ENCODE results near the gene ASTN2. TPM values are rescaled to one million over a fixed set of nuclear protein-coding genes. Genes with fewer than 3 reads are reported as not detected.

The ASTN2 gene
- polyA plus RNA-seq, 2 of the 4 experiments (the other 2 are of a cell fraction), result 5.8 to 11.6 TPM

- Histone ChIP-seq H3K27ac (no peak overlapping the region), H3K4me2 (no peak overlapping the region), H3K4me1 (no peaks in the 10 kb centered on the region), H3K4me3 (no peak overlapping the region), H3K9me3 (no peaks in the 10 kb centered on the region)
- ATAC-seq (no peak), DNase-seq (ENCODE audit: low read depth in 1 of 2, low spot score in 1 of 2) (no peak), FAIRE-seq (no peak)
- WGBS (ENCODE audit: missing lambda C conversion rate), result 41% methylated on average over 4 of the region's 4 CpGs
- ChIA-PET POLR2A (no interaction called here), CTCF (no interaction called here)
- no peak for TF ChIP-seq ZNF302 (CRISPR knock-in tag; IDR thresholded peaks at IDR 0.05)
- TF ChIP-seq JUNB (IDR thresholded peaks at IDR 0.05), result no peak
- no peak for TF ChIP-seq ZC3H11A (IDR thresholded peaks at IDR 0.05)
- TF ChIP-seq MAX (IDR thresholded peaks at IDR 0.05), result no peak
- TF ChIP-seq MAFK (IDR thresholded peaks at IDR 0.05; ENCODE audit: partially characterized antibody), result no peak
- TF ChIP-seq RCOR1 (IDR thresholded peaks at IDR 0.05; ENCODE audit: low read depth, low read length), result no peak
- no peak for TF ChIP-seq SMC3 (IDR thresholded peaks at IDR 0.05)
- no peak for TF ChIP-seq ESRRA (IDR thresholded peaks at IDR 0.05; ENCODE audit: borderline replicate concordance, low read length)
- no peak for TF ChIP-seq USF2 (IDR thresholded peaks at IDR 0.05)
- TF ChIP-seq KDM1A (IDR thresholded peaks at IDR 0.05; ENCODE audit: low read depth), result no peak
- no peak for TF ChIP-seq ZFP36 (IDR thresholded peaks at IDR 0.05; ENCODE audit: borderline replicate concordance, partially characterized antibody)
- no peak for TF ChIP-seq FOSL2 (IDR thresholded peaks at IDR 0.05)
- no peak for TF ChIP-seq FOSL2 (CRISPR knock-in tag; IDR thresholded peaks at IDR 0.05)
- no peak for TF ChIP-seq KDM5A (IDR thresholded peaks at IDR 0.05)
These were observed 517.7 kb downstream of the ASTN2 start for GRCh38 chr9:116897201-116897600.

- Histone ChIP-seq H3K4me1 (no peaks in the 10 kb centered on the region), H3K27ac (no peak overlapping the region), H3K4me2 (no peak overlapping the region), H3K4me3 (no peak overlapping the region), H3K9me3 (no peaks in the 10 kb centered on the region)
- FAIRE-seq (no peak), ATAC-seq (no peak), DNase-seq (ENCODE audit: low read depth in 1 of 2, low spot score in 1 of 2) (no peak)
- ChIA-PET CTCF (no interaction called here), POLR2A (no interaction called here)
- TF ChIP-seq FOSB (CRISPR knock-in tag; IDR thresholded peaks at IDR 0.05) (no peak), FOSL2 (IDR thresholded peaks at IDR 0.05) (no peak), FOSL2 (CRISPR knock-in tag; IDR thresholded peaks at IDR 0.05) (no peak), ATOH8 (CRISPR knock-in tag; IDR thresholded peaks at IDR 0.05; ENCODE audit: low read depth) (no peak), NR3C1 (IDR thresholded peaks at IDR 0.05) (no peak), RARB (CRISPR knock-in tag; IDR thresholded peaks at IDR 0.05) (no peak), POLR2A (IDR thresholded peaks at IDR 0.05; ENCODE audit: low read length) (no peak), GATA3 (IDR thresholded peaks at IDR 0.05; ENCODE audit: borderline replicate concordance) (no peak), EHMT2 (IDR thresholded peaks at IDR 0.05; ENCODE audit: low read depth) (no peak), PHF8 (IDR thresholded peaks at IDR 0.05; ENCODE audit: borderline replicate concordance, low read depth) (no peak), USF2 (IDR thresholded peaks at IDR 0.05) (no peak), POLR2AphosphoS2 (conservative IDR thresholded peaks at IDR 0.05; ENCODE audit: low read length) (no peak), CHD4 (IDR thresholded peaks at IDR 0.05; ENCODE audit: borderline replicate concordance) (no peak)
These were observed 518.9 kb downstream of the ASTN2 start for GRCh38 chr9:116895961-116896360.

GRCh38 chr9:116891424-116891823, 523.4 kb downstream of the ASTN2 start:
- no peak for FAIRE-seq
- Histone ChIP-seq H3K4me3 (no peak overlapping the region), H3K4me1 (no peaks in the 10 kb centered on the region), H3K9me3 (no peaks in the 10 kb centered on the region), H3K4me2 (no peak overlapping the region), H3K27ac (no peak overlapping the region)
- POLR2A ChIA-PET, result no interaction called here
- CTCF ChIA-PET, result interaction anchor here (1.1 to 2.1 kb wide), 2 partner anchors 31 to 154 kb away, joined by 3 to 6 read pairs; no protein-coding TSS in a partner anchor
- DNase-seq (ENCODE audit: low read depth in 1 of 2, low spot score in 1 of 2), result no peak
- WGBS (ENCODE audit: missing lambda C conversion rate), result 12% methylated on average over 3 of the region's 3 CpGs
- no peak for ATAC-seq
- TF ChIP-seq ELK1 (IDR thresholded peaks at IDR 0.05; ENCODE audit: low read depth, low read length), result no peak
- no peak for TF ChIP-seq HOXA7 (CRISPR knock-in tag; IDR thresholded peaks at IDR 0.05)
- no peak for TF ChIP-seq FOSB (CRISPR knock-in tag; IDR thresholded peaks at IDR 0.05)
- no peak for TF ChIP-seq RCOR1 (IDR thresholded peaks at IDR 0.05; ENCODE audit: low read depth, low read length)
- TF ChIP-seq SMC3 (IDR thresholded peaks at IDR 0.05), result no peak
- no peak for TF ChIP-seq PBX3 (IDR thresholded peaks at IDR 0.05)
- no peak for TF ChIP-seq REST (IDR thresholded peaks at IDR 0.05)
- TF ChIP-seq CHD2 (IDR thresholded peaks at IDR 0.05; ENCODE audit: low read length, partially characterized antibody), result no peak
